ENCODE data around the gene COMMD1.
"Not testable (repeated sequence)": the region's sequence is repeated elsewhere in the genome, so short reads cannot be mapped to it uniquely, and the experiment has no call there.

Gene COMMD1

DNA sequence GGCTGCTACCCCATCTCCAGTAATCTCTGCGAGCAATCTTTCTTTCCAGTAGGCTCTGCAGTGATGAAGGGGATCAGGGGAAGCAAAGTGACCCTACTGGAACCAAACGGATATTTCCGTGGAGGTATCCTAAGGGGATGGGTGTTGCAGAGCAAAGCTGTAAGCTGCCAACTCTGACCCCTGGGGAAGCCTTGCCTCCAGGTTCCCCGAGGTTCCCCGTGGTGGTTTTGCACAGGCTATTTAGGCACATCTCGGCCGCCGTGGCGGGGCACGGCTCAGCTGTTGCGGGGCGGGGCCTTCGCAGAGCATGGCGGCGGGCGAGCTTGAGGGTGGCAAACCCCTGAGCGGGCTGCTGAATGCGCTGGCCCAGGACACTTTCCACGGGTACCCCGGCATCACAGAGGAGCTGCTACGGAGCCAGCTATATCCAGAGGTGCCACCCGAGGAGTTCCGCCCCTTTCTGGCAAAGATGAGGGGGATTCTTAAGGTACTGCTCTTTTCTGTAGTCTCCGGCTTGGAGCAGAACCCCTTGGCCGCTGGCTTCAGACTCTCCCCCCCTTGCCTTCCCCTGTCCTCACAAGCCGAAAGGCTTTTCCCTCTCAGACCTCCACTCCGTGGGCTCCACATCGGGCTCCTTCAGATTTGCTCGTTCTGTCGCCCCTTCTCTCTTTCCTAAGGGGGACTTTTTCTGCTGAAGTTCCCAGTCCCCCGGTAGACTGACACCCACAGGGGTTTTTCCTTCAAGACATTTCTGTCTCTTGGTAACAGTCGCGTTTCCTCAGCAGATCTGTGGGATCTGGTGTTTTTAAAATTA lies at the start of gene COMMD1:
Gene COMMD1, plus strand, starts transcription at position 303 of the 814 bp plus-strand sequence. Its CDS starts 5 bp downstream, at position 308.
- DNase-seq, result peak; percentile 93

DNA sequence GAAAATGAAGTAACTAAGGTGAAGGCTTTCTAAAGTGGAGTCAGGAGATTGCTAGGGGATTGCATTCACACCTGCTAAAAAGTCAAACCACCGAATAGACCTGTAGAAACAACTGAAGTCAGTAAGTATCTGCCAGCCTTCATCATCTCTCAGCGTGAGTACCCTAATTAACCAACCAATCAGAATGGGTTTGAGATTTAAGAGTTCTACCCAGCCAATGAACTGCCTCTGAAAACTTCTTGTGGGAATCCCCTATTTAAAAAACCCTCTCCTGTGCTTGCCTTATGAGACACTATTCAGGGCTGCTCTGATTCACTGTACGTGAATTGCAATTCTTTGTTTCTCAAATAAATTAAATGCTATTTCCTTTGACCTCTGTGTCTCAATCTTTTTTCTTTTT lies 48.2 kb upstream of the COMMD1 start:
- DNase-seq, result no peak

DNA sequence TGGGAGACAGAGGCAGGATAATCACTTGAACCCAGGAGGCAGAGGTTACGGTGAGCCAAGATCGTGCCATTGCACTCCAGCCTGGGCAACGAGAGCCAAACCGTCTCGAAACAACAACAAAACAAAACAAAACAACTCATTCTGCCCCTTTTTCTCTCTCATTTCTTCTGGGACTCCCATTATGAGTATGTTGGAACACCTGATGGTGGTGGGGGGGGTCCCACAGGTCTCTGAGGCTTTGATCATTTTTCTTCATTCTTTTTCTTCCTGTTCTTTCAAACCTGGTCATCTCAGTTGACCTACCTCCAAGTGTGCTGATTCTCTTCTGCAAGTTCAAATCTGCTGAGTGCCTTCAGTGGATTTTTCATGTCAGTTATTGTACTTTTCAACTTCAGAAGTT lies 43.4 kb upstream of the COMMD1 start:
- DNase-seq, result no peak

DNA sequence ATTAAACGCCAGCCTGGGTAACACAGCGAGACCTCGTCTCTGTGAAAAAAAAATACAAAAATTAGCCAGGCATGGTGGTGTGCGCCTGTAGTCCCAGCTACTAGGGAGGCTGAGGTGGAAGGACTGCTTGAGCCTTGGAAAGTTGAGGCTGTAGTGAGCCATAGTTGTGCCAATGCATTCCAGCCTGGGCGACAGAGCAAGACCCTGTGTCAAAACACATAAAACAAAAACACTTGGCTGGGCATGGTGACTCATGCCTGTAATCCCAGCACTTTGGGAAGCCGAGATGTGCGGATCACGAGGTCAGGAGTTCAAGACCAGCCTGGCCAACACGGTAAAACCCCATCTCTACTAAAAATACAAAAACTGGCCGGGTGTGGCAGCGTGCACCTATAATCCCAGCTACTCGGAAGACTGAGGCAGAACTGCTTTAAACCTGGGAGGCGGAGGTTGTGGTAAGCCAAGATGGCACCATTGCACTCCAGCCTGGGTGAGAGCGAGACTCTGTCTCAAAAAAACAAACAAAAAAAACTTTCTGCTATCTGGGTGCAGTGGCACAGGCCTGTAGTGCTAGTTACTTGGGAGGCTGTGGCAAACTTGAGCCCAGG lies 38.9 kb upstream of the COMMD1 start:
- not testable (repeated sequence) for DNase-seq

DNA sequence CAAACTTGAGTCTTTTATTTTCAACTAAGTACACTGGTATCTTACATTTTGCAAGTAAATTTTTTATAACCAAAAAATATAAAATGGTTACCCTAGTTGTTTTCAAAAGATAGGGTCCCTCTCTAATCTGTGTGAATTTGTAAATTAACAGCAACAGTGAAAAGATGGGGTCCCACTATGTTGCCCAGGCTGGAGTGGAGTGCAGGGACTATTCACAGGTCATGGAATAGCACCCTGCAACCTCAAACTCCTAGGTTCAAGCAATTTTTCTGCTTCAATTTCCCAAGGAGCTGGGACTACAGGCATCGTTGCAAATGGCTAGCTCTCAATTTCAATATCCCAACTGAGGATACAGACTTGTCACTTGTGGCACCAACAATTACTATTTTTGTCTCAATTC lies 29.1 kb upstream of the COMMD1 start:
- no peak for DNase-seq

DNA sequence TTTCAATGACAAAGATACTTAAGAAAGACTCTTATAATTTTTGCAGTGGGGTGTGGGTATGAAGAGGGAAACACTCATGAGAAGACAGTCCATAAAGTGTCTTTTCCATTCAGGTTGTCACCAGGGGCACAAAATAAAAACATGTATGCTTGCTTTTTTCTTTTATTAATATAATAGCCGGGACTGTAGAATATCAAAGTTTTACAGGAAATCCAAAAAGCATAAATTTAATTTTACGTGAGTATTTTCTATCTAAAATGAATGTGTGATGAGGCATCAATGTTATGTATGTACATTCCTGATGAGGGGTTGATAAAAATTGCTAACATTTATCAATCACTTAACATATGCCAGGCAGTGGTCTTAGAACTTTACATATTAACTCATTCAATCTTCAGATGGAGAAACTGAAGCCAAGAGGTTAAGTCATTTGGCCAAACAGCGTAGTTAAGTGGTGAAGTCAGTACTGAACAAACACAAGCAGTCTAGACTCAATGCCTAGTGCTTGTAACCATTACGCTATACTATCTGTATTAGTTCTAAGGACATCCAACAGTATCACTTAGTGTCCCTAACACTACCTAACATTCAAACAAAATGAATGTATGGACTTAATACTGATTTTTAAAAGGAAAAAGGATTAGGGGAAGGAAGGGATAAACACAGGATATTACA lies 27.8 kb upstream of the COMMD1 start:
- no peak for DNase-seq

DNA sequence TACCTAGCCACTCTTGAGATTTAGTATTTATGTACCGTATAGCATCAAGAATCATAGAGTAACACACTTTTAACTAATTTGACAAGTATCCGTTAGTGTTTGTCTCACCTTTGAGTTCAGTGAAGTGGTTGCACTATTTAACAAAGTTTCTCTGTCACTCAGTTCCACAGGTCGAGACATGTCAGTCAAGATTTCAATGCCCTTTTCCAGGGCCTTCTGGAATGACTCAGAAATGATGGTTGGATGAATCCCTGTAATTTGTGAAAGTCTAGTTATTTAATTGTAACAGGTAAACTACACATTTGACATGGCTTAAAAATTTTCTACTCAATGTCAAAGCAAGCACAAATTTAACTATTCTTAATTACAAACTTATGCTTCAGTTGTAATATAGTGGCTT lies 26.7 kb upstream of the COMMD1 start:
- no peak for DNase-seq

DNA sequence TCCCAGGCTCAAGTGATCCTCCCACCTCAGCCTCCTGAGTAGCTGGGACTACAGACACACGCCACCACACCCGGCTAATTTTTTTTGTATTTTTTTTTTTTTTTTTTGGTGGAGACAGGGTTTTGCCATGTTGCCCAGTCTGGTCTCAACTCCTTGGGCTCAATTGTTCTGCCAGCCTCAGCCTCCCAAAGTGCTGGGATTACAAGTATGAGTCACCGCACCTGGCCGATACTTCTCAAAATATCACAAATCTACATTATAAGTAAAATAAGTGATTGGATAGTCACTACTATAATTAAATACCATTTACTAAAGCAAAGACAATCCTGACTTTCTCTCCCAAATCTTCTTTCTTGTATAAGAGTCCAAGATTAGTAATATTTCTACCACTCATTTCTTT lies 26.1 kb upstream of the COMMD1 start:
- DNase-seq, result not testable (repeated sequence)

DNA sequence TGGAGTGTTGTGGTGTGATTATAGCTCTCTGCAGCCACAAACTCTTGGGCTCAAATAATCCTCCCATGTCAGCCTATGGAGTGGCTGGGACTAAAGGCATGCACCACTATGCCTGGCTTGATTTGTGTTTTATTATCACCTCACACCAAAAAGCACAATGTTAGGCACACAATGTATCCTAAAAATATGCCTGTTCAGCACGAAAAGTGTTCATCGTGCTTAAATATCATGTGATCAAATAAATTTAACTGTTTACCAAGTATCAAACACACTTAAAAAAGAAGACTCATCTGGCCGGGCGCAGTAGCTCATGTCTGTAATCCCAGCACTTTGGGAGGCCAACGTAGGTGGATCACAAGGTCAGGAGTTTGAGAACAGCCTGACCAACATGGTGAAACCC lies 22.6 kb upstream of the COMMD1 start:
- no peak for DNase-seq

DNA sequence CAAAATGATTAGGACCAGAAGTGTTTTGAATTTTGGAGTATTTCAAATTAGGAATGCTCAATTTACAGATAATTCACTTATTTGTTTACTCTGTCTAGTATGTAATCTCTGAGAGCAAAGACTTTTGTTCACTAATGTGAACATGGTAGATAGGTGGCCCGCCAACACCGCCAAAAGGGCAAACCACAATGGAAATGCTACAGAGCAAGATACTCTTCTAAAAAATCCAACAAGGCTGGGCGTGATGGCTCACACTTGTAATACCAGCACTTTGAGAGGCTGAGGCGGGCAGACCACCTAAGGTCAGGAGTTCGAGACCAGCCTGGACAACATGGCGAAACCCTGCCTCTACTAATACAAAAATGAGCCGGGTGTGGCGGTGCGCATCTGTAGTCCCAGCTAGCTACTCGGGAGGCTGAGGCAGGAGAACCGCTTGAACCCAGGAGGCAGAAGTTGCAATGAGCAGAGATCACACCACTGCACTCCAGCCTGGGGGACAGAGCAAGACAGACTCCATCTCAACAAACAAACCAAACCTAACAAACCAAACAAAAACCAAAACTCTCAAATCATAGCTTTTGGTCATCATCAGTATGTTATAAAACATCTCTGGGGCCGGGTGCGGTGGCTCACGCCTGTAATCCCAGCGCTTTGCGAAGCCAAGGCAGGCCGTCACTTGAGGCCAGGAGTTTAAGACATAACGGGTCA lies 19.4 kb upstream of the COMMD1 start:
- no peak for DNase-seq

DNA sequence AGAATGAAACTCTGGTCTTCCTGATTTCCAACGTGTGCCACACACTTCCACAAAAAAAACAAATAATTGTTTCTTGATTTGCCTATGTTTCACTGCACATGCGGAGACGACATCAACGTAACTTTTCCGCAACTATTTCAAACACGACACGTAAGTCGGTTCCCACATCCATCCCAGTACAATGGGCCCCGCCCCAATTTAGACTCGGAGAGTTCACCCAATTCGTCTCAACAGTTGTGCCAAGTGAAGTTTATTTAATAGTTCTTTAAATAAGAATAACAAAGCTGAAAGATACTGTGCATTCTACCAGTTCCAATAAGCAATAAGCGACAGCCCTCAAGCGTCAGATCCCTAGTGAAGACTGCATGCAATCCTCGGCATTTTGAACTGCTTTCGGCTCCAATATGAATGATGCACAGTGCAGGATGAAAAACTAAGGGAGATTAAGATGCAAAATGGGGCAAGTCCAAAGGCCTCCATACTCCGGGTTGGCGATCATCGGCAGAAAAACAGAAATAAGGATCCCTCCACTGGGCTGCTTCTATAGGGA lies 17.7 kb upstream of the COMMD1 start:
- DNase-seq, result peak; percentile 72

DNA sequence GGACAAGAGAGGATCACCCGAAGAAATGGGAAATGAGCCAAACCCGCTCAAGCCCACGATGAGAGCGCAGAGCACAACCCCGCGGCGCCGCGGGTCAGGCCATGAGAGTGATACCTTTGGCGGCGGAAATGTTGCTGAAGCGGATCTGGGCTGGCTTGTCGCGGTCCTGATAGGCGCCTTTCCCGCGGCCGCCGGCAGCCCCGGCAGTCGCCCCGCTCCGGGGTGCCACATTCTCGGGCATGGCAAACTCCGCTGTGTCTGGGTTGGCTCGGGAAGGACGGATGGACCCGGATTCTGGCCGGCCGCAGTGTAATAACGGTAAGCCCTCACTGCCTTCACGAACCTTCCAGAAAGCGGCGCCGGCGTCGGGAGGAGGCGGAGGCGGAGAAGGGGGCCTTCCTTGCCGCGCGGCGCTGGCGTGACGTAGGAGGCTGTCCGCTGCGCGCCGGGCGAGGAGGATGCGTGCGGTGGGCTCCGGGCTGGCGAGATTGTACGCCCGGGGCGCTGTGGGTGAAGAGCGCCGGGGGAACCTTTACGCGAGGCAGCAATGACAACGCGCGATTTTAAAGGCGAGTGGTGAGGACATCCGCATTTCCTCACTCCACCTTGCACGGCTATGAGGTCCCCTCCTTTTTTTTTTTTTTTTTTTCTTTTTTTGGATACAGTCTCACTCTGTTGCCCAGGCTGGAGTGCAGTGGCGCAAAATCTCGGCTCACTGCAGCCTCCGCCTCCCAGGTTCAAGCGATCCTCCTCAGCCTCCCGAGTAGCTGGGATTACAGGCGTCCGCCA lies 17.0 kb upstream of the COMMD1 start, which contains the start of gene CCT4:
Gene CCT4, minus strand, starts transcription at position 390 of the 789 bp plus-strand sequence. Its CDS starts 149 bp downstream, at position 241.
- DNase-seq, result peak; percentile 97

DNA sequence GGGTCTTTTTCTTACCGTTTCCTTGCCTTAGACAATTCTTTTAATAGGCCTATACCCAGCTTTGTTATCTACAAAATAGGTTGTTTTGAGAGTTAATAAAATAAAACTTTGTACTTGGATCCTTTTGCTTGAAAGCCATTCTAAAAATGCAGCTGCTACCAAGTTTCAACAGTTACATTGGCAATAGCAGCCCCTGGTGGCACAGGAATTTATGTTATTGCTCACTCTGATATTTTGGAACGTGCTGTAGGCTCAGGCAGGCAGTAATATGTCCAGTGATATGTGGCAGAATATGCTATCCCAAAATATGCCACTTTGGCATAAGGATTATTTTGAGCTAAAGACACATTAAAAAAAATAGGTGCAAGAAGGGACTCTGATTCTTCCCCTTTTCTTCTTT lies 6.7 kb upstream of the COMMD1 start:
- DNase-seq, result no peak

DNA sequence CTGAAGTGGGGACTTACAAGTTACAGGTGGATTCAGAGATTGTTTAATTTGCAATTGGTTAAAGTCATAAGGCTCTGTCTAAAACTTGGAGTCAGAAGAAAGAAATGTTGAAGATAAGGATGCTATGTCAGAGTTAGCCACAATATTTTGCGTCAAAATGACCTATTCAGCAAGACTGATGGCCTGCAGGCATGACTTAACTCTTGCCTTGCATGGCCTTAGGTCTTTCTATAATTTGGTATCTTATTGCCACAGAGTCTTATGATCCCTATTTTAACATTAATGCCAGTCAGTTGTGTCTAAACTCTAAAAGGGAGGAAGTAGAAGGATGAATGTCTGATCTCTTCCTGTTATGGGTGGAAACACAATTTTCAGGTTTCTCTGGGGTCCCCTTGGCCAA lies 5.2 kb upstream of the COMMD1 start:
- DNase-seq, result no peak

DNA sequence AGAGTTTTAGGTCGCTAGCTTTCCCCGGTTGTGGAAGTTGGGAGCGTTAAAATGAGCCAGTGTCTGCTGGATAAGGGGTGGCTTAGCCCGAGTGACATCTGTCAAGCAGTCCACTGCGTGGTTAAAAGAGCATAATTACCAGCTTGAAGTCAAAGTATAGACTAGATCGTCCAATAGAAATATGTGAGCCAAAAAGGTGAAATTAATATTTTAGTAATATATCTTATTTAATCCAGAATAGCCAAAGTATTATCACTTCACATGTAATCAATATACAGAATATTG lies 654 bp downstream of the COMMD1 start:
- peak; percentile 51 for DNase-seq

DNA sequence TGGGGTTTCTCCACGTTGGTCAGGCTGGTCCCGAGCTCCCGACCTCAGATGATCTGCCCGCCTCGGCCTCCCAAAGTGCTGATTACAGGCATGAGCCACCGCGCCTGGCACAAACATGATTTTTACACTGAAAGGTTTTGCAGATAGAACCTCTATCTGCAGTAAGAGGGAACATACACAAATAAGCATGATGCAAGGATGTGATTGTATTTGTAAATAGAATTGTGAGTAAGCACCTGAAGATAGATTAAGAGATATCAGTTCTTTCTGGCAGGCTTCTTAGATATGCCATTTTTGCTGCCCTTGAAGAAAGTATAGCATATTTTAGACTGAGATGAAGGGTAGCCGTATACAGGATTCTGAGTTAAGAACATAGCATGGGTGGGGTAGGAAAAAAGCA lies 3.6 kb downstream of the COMMD1 start:
- peak; percentile 14 for DNase-seq

DNA sequence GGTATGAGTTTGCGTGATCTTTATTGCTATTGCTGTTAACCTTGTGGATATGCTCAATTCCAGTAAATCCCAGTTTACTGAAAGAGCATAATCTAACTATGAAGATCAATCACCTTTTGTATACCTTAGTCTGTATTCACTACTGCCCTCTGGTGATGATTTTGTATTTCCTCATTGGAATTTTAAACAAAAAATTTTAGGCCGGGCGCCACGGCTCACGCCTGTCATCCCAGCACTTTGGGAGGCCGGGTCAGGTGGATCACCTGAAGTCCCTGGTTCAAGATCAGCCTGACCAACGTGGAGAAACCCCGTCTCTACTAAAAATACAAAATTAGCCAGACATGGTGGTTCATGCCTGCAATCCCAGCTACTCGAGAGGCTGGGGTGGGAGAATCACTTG lies 5.1 kb downstream of the COMMD1 start:
- DNase-seq, result peak; percentile 16

DNA sequence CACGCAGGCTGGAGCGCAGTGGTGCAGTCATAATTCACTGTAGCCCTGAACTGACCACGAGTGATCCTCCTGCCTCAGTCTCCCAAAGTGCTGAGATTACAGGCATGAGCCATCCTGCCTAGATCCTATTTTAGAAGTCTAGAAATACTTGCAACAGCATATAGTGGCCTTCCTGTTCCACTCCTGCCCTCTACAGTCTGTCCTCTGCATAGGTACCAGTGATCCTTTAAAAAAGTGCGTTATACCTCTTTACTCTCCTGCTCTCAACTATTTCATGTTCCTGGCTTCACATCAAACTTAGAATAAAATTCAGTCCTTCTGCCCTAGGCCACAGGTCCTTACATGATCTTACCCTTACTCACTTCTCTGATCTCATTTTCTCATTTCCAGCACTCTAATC lies 6.0 kb downstream of the COMMD1 start:
- DNase-seq, result peak; percentile 41

DNA sequence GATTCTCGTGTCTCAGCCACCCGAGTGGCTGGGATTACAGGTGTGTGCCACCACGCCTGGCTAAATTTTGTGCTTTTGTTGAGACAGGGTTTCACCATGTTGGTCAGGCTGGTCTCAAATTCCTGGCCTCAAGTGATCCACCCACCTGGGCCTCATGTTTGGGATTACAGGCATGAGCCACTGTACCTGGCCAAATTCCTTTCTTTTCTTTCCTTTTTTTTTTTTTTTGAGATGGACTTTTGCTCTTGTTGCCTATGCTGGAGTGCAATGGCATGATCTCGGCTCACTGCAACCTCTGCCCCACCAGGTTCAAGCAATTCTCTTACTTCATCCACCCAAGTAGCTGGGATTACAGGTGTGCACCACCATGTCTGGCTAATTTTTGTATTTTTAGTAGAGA lies 9.3 kb downstream of the COMMD1 start:
- not testable (repeated sequence) for DNase-seq

DNA sequence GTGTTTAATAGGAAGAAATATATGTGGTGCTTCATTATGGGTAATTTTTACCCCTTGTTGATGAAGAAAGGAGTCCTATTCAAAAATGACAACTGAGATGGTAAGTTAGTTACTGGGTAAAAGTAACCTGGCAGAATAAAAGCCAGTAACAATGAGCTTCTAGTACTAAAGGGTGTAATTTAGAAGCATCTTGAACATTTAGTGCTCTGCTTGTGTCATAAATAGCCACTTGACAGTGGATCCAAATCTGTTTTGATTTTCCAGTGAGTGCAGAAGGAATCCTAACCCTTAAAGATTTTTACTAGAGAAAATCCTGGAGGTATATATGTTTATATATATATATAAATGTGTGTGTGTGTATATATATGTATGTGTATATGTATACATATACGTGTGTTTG lies 15.1 kb downstream of the COMMD1 start:
- no peak for DNase-seq

DNA sequence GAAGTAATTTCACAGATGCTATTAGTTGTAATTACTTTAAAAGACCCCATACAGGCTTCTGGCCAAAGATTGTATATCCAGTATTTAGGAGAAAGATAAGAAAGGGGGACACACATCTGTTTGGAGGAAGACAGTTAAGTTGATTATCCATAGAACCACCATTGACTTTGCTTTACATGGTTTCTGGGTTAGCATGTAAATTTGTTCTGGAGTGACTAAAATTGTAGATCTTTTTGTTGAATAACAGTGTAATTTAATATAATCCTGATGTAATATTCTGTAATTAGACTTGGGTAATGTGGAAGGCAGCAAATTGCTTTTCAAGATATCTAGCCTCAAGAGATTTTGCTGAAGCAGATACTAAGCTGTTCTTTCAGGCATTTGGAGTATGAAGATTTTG lies 17.2 kb downstream of the COMMD1 start:
- DNase-seq, result no peak

DNA sequence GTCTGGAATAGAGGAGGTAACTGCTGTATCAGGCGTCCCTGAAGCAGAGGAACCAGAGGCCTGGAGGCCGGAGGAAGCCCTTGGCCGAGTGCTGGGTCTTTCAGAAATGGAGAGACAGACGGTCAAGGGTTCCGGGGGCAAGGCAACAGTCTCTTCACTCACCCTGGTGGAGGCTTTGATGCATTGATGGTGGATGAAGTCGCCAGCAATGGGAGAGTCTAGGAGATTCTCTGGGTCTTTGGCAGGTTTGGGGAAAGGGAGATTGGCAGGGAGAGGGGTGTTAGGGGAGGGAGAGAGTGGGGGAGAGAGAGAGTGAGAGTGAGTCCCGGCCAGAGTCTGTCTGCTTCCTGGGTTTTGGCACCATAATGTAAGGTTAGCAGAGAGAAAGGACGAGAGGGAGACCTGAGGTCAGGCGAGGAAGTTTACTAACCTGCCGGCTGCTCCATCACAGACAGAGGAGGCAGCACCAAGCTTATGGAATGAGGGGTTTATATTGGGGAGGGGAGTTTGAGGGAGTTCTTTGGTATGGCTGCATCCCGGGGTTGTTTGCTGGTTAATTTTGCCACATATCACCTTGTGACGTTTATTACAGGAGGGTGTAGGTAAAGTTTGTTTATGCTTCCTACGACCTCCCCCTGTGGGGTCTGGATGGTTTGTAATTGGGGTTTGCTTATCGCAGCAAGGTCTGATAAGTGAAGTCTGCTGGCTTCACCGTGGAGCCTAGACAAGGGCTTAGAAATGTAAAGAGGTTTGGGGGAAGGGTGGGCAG lies 19.6 kb downstream of the COMMD1 start:
- no peak for DNase-seq

Data from activated effector memory CD4-positive, alpha-beta T cell treated with anti-CD3 and anti-CD28 coated beads, Interleukin-2, amount 50 U/mL, for 16 hours (primary cell).